ENCODE results near the gene RTF1.
"Not testable (repeated sequence)": the region's sequence is repeated elsewhere in the genome, so short reads cannot be mapped to it uniquely, and the experiment has no call there.

The RTF1 gene

DNA sequence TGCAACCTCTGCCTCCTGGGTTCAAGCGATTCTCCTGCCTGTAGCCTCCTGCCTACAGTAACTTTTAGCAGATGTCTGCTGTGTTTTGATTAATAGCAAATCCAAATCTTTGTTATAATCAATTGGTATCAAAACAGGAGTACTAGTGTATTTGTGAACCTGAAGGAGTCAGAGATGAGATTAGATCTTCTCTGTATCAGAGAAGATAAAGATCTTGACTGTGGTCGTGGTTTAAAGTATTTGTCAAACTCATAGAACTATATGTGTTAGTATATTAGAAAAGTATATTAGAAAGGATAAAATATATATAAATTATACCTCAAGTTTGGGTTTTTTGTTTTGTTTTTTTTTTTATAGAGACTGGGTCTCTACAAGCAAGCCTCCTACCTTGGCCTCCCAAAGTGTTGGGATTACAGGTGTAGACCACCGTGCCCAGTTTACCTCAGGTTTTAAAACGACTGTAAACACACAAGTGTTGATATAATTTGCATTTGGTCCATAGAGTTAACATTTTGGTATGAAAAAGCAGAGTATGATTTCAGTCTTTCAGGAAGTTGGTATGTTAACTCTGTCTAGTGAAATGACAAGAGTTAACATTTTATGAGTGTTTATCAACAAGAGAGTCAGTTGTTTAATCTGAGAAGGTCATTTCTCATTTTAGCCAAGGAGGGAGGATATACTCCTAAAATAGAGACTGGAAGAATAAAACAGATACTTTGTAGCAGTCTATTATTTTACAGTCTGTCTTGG is 18.3 kb downstream of the RTF1 start:
- FAIRE-seq, result no peak

DNA sequence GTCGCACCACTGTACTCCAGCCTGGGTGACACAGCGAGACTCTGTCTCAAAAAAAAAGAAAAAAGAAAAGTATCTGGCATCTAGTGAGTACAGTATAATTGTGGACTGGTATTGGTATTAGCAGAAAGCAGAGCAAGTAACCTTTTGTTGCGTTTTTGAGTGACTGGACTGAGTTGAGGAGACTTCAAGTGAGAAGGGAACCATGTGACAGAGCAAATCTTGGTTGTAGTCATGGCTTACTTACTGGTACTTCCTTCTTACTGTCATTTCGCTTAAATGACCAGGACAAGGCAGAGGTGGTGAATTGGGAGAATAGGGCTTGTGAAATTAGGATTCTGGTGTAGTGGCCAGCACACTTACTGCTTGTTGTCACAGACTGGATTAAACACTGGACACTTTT is 20.6 kb downstream of the RTF1 start:
- FAIRE-seq (no peak), DNase-seq (ENCODE audit: insufficient read length, low spot score) (no peak)
- no peak for TF ChIP-seq PAX5 (IDR thresholded peaks at IDR 0.05; ENCODE audit: insufficient read depth, low read length, severe bottlenecking)
- TF ChIP-seq TAF1 (IDR thresholded peaks at IDR 0.05; ENCODE audit: low read depth, low read length), result no peak
- no peak for TF ChIP-seq POU2F2 (IDR thresholded peaks at IDR 0.05; ENCODE audit: low read depth, low read length)
- no peak for TF ChIP-seq POLR2A (IDR thresholded peaks at IDR 0.05; ENCODE audit: low read depth, low read length)
- TF ChIP-seq POLR2AphosphoS5 (IDR thresholded peaks at IDR 0.05; ENCODE audit: low read depth, low read length), result no peak

More for the DNA sequence above, 18.3 kb downstream of the RTF1 start:
- no peak for TF ChIP-seq TAF1 (IDR thresholded peaks at IDR 0.05; ENCODE audit: low read depth, low read length)
- TF ChIP-seq PAX5 (IDR thresholded peaks at IDR 0.05; ENCODE audit: insufficient read depth, low read length, severe bottlenecking), result no peak
- TF ChIP-seq POLR2AphosphoS5 (IDR thresholded peaks at IDR 0.05; ENCODE audit: low read depth, low read length), result no peak
- no peak for TF ChIP-seq SPI1 (IDR thresholded peaks at IDR 0.05; ENCODE audit: low read depth, low read length)
- no peak for TF ChIP-seq POU2F2 (IDR thresholded peaks at IDR 0.05; ENCODE audit: low read depth, low read length)
- TF ChIP-seq POLR2A (IDR thresholded peaks at IDR 0.05; ENCODE audit: low read depth, low read length), result no peak
- DNase-seq (ENCODE audit: insufficient read length, low spot score), result no peak

DNA sequence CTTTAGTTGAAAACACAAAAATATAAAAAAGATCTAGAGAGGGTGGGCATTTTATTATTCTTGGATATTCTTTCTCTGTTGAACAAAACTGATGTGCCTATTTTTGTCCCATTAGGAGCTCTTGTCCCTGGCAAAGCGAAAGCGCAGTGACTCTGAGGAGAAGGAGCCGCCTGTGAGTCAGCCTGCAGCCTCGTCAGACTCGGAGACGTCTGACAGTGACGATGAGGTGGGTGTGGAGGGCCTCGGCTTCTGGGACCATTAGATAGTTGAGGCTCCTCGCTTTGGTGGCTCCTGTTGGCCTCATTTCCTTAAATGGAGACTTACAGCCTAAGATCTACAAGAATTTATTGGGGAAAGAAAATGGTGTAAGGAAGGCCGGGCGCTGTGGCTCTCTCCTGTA is 21.3 kb downstream of the RTF1 start:
- FAIRE-seq (no peak), DNase-seq (ENCODE audit: insufficient read length, low spot score) (no peak)
- TF ChIP-seq SPI1 (IDR thresholded peaks at IDR 0.05; ENCODE audit: low read depth, low read length) (no peak), TAF1 (IDR thresholded peaks at IDR 0.05; ENCODE audit: low read depth, low read length) (no peak), POU2F2 (IDR thresholded peaks at IDR 0.05; ENCODE audit: low read depth, low read length) (no peak), POLR2A (IDR thresholded peaks at IDR 0.05; ENCODE audit: low read depth, low read length) (no peak), POLR2AphosphoS5 (IDR thresholded peaks at IDR 0.05; ENCODE audit: low read depth, low read length) (no peak), PAX5 (IDR thresholded peaks at IDR 0.05; ENCODE audit: insufficient read depth, low read length, severe bottlenecking) (no peak)

DNA sequence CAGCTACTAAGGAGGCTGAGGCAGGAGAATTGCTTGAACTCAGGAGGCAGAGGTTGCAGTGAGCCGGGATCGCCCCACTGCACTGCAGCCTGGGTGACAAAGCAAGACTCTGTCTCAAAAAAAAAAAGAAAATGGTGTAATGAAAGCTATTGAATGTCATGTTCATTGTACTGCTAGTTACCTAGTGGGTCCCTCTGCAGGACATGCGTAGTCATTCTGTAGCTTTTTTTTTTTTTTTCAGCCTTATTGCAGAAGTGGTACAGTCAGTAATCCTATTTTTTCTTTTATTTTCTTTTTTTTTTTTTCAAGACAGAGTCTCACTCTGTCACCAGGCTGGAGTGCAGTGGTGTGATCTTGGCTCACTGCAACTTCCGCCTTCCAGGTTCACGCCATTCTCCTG is 21.9 kb downstream of the RTF1 start:
- DNase-seq (ENCODE audit: insufficient read length, low spot score); FAIRE-seq: not testable (repeated sequence)

DNA sequence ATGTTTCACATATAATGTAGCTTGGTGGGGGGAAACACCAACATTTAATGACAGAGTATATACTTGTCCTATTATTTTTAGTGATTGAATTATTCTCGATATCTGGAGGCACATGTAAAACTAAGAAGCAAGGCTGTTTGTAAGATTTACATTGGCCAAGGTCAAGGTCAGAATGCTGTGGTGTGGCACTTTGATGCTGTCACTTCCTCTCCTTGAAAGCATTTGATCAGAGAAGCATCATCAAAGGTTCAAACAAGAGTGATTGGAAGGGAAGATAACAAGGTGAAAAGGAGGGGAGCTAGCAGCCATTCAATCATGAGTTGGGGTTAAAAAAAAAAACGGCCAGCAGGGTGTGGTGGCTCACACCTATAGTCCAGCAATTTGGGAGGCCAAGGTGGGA is 26.4 kb downstream of the RTF1 start:
- FAIRE-seq (no peak), DNase-seq (ENCODE audit: insufficient read length, low spot score) (no peak)
- no peak for TF ChIP-seq SPI1 (IDR thresholded peaks at IDR 0.05; ENCODE audit: low read depth, low read length)
- TF ChIP-seq POLR2AphosphoS5 (IDR thresholded peaks at IDR 0.05; ENCODE audit: low read depth, low read length), result no peak
- TF ChIP-seq PAX5 (IDR thresholded peaks at IDR 0.05; ENCODE audit: insufficient read depth, low read length, severe bottlenecking), result no peak
- no peak for TF ChIP-seq POLR2A (IDR thresholded peaks at IDR 0.05; ENCODE audit: low read depth, low read length)
- no peak for TF ChIP-seq TAF1 (IDR thresholded peaks at IDR 0.05; ENCODE audit: low read depth, low read length)
- TF ChIP-seq POU2F2 (IDR thresholded peaks at IDR 0.05; ENCODE audit: low read depth, low read length), result no peak

DNA sequence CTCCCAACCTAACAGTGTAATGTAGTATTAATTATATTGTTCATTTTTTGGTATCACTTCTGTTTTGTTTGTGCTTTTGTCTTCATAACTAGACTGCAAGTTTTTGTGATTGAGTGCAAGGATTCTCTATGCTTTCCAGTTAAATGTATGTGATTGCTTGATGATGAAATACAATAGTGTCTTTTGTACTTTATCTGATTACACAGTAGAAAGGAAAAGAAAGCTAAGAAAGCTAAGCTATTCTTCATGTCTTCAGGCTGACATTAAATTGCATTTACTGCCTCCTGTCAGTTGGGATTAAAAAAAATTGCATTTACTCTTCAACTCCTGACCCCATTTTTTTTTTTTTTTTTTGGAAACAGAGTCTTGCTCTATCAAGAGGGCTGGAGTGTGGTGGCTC is 28.5 kb downstream of the RTF1 start:
- FAIRE-seq (no peak), DNase-seq (ENCODE audit: insufficient read length, low spot score) (no peak)

DNA sequence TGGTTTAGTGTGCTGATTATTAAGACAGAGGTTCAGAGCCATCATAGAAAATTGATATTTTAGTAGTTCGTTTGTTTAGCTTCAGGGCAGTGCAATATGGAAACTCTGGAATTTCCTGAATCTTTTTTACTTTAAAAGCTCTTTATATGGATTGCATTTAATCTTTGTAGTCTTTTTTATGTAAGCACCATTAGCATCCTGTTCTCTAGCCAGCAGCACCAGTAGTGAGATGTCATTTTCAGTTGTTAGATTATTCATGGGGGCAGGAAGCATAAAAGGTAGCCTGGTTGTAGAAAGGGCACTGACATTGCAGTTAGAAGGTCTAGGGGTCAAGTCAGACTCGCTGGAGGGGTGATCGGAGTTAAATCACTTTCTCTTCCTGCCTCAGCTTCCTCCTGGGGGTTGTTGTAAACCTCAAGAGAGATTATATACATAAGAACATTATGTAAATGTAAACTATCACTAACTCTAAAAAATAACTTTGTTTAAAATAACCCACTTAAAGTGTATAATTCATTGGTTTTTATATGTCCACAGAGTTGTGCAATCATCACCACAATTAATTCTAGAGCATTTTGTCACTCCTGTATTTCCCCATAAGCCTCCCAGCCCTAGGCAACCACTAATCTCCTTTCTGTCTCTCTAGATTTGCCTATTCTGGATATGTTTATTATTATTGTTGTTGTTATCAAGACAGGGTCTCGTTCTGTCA is 45.3 kb downstream of the RTF1 start:
- TF ChIP-seq POU2F2 (IDR thresholded peaks at IDR 0.05; ENCODE audit: low read depth, low read length) (no peak), SPI1 (IDR thresholded peaks at IDR 0.05; ENCODE audit: low read depth, low read length) (no peak), PAX5 (IDR thresholded peaks at IDR 0.05; ENCODE audit: insufficient read depth, low read length, severe bottlenecking) (no peak), TAF1 (IDR thresholded peaks at IDR 0.05; ENCODE audit: low read depth, low read length) (no peak), POLR2A (IDR thresholded peaks at IDR 0.05; ENCODE audit: low read depth, low read length) (no peak), POLR2AphosphoS5 (IDR thresholded peaks at IDR 0.05; ENCODE audit: low read depth, low read length) (no peak)
- no peak for FAIRE-seq

More for the DNA sequence above, 28.5 kb downstream of the RTF1 start:
- no peak for TF ChIP-seq PAX5 (IDR thresholded peaks at IDR 0.05; ENCODE audit: insufficient read depth, low read length, severe bottlenecking)
- TF ChIP-seq POU2F2 (IDR thresholded peaks at IDR 0.05; ENCODE audit: low read depth, low read length), result no peak
- no peak for TF ChIP-seq POLR2AphosphoS5 (IDR thresholded peaks at IDR 0.05; ENCODE audit: low read depth, low read length)
- TF ChIP-seq SPI1 (IDR thresholded peaks at IDR 0.05; ENCODE audit: low read depth, low read length), result no peak
- no peak for TF ChIP-seq TAF1 (IDR thresholded peaks at IDR 0.05; ENCODE audit: low read depth, low read length)

DNA sequence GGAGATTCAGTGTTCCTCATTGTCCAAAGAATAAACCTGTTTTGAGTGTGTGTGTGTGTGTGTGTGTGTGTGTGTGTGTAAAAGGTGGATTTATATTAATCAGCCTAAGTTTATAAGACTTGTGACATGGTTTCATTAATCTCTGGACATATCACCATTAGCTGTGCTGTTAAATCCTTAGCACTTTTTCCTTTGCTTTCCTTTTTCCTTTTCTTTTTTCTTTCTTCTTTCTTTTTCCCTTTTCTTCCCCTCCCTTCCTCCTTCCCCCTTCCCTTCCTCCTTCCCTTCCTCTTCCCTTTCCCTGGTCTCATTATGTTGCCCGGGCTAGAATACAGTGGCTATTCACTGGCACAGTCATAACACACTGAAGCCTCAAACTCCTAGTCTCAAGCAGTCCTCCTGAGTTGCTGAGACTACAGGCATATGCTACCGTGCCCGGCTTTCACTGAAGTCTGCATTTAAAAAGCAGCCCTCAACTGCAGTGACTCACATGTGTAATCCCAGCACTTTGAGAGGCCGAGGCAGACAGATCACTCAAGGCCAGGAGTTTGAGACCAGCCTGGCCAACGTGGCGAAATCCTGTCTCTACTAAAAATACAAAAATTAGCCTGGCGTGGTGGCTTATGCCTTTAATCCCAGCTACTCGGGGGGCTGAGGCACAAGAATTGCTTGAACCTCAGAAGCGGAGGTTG is 48.1 kb downstream of the RTF1 start:
- FAIRE-seq (no peak), DNase-seq (ENCODE audit: insufficient read length, low spot score) (no peak)
- TF ChIP-seq POLR2A (IDR thresholded peaks at IDR 0.05; ENCODE audit: low read depth, low read length) (no peak), POLR2AphosphoS5 (IDR thresholded peaks at IDR 0.05; ENCODE audit: low read depth, low read length) (no peak), TAF1 (IDR thresholded peaks at IDR 0.05; ENCODE audit: low read depth, low read length) (no peak), PAX5 (IDR thresholded peaks at IDR 0.05; ENCODE audit: insufficient read depth, low read length, severe bottlenecking) (no peak), POU2F2 (IDR thresholded peaks at IDR 0.05; ENCODE audit: low read depth, low read length) (no peak), SPI1 (IDR thresholded peaks at IDR 0.05; ENCODE audit: low read depth, low read length) (no peak)

More for the DNA sequence above, 45.3 kb downstream of the RTF1 start:
- no peak for DNase-seq (ENCODE audit: insufficient read length, low spot score)

DNA sequence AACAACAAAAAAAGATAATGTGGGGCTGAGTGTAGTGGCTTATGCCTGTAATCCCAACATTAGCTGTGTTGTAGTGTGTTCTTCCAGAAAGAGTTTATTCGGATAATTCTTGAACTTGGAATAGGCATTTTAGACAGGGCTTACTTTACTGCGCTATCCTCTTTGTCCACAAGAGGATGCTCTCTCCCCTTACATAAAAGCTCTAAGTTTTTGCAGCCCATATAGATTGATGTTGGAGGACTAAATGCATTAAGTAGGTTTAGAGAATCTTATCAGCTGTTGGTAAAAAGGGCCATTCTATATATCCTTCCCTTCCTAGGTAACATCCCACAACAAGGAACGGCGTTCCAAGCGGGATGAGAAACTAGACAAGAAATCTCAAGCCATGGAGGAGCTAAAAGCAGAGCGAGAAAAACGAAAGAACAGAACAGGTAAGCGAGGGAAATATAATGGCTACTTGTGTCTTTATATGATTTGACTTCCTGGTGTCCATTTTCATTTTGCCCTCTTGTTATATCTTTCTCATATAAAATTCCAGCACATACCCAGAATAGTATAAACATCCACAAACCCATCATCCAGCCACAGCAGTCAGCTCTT is 49.0 kb downstream of the RTF1 start:
- FAIRE-seq, result peak; percentile 66
- DNase-seq (ENCODE audit: insufficient read length, low spot score), result peak; percentile 30
- TF ChIP-seq POLR2AphosphoS5 (IDR thresholded peaks at IDR 0.05; ENCODE audit: low read depth, low read length) (no peak), TAF1 (IDR thresholded peaks at IDR 0.05; ENCODE audit: low read depth, low read length) (no peak), POU2F2 (IDR thresholded peaks at IDR 0.05; ENCODE audit: low read depth, low read length) (no peak), POLR2A (IDR thresholded peaks at IDR 0.05; ENCODE audit: low read depth, low read length) (no peak), SPI1 (IDR thresholded peaks at IDR 0.05; ENCODE audit: low read depth, low read length) (no peak), PAX5 (IDR thresholded peaks at IDR 0.05; ENCODE audit: insufficient read depth, low read length, severe bottlenecking) (no peak)
